ENCODE data around the gene DDX60.

GRCh38 chr4:168367065-168367464 is 48.5 kb upstream of the DDX60 start:
- TF ChIP-seq JUND (IDR thresholded peaks at IDR 0.05) (no peak), FOXM1 (IDR thresholded peaks at IDR 0.05; ENCODE audit: low read depth) (no peak)
